ENCODE measurements around the gene C9. TPM values are rescaled to one million over a fixed set of nuclear protein-coding genes. Genes with fewer than 3 reads are reported as not detected.
A peak's percentile ranks its signal among the peaks of the same experiment; 100 is the strongest.

C9 gene
- polyA plus RNA-seq, 1 experiment = not detected

DNA sequence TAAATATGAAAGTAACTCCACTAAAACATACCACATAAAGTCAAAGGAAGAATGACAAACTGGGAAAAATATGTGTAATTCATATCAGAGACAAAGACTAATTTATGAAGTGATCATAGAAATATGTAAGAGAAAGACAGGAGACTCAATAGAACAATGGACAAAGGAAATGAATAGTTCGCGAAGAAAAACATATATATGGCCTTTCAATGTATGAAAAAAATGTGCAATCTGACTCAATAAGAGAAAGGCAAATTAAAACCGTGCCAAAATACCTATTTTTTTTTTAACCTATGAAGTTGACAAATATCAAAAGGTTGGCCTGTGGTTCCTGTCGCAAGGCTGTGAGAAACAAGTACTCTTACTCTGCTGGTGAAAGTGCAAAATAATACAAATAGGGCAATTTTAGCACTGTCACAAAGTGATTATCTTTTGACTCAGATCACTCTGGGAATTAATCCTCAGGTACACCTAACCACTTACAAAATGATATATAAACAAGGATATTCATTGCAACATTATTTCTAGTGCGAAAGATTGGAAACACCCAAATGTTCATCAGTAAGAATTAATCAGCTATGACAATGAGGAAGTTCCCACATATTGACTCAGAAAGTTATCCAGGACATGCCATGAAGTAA, 3.7 kb downstream of the C9 start:
- no peak for DNase-seq (ENCODE audit: low read depth)
- Histone ChIP-seq H3K36me3 (ENCODE audit: control insufficient read depth, insufficient read depth, low read length) (no peaks in the 10 kb centered on the region), H3K27me3 (ENCODE audit: control insufficient read depth, insufficient read depth, low read length) (no peaks in the 10 kb centered on the region), H3K4me3 (ENCODE audit: low read depth, low read length) (no peak overlapping the region)
- ChIA-PET POLR2A (interaction anchor here (0.6 kb wide), 1 partner anchor 58 kb away, joined by 3 read pairs; no protein-coding TSS in a partner anchor), CTCF (no interaction called here)
- TF ChIP-seq, protein P1, sequence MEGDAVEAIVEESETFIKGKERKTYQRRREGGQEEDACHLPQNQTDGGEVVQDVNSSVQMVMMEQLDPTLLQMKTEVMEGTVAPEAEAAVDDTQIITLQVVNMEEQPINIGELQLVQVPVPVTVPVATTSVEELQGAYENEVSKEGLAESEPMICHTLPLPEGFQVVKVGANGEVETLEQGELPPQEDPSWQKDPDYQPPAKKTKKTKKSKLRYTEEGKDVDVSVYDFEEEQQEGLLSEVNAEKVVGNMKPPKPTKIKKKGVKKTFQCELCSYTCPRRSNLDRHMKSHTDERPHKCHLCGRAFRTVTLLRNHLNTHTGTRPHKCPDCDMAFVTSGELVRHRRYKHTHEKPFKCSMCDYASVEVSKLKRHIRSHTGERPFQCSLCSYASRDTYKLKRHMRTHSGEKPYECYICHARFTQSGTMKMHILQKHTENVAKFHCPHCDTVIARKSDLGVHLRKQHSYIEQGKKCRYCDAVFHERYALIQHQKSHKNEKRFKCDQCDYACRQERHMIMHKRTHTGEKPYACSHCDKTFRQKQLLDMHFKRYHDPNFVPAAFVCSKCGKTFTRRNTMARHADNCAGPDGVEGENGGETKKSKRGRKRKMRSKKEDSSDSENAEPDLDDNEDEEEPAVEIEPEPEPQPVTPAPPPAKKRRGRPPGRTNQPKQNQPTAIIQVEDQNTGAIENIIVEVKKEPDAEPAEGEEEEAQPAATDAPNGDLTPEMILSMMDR (IDR thresholded peaks at IDR 0.05; ENCODE audit: insufficient read depth, low read depth, low read length) = no peak

DNA sequence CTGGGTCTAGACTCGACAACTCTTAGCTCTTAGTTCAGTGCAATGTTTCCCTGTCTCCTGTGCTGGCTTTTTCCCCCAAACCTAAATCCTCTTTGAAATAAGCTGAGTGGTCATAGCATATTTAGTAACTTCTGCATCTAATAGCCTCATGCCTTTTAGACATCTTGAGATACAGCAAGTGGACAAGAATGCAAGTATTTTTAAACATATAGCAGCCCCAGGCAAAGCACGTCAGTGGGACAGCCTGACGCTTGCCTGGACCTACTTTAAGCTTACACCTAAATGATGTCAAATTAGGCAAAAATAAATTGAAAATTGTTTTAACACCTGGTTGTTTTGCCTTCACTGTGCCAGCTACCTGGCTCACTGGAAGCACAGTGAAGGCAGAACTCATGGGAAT, 8.0 kb downstream of the C9 start:
- POLR2A ChIA-PET = no interaction called here
- no peaks in the 10 kb centered on the region for H3K36me3 ChIP-seq (ENCODE audit: control insufficient read depth, insufficient read depth, low read length)
- TF ChIP-seq, protein P1 (IDR thresholded peaks at IDR 0.05; ENCODE audit: insufficient read depth, low read depth, low read length) = no peak
- CTCF ChIA-PET = interaction anchor here (0.8 kb wide), 1 partner anchor 13 kb away, joined by 3 read pairs; no protein-coding TSS in a partner anchor
- no peak overlapping the region for H3K4me3 ChIP-seq (ENCODE audit: low read depth, low read length)
- H3K27me3 ChIP-seq (ENCODE audit: control insufficient read depth, insufficient read depth, low read length) = peaks cover 3% of the 10 kb centered on the region; the same call in 1 of the 2 replicates
- no peak for DNase-seq (ENCODE audit: low read depth)

DNA sequence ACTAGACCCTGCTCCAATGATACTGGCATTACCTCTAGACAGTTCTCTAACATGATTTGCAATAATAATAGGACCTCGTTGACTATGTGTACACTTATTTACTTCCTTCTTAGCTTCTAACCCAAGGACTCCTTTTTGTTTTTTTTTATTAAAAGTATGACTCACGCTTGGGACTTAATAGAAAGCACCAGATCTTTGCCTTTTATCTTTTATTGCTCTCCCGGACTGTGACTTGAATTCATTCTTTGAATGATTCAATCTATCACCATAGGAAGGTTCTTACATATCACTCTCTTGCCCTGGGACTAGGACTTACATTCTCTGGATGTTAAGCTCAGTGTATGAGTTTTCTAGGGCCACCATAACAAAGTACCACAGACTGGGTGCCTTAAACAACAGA, 9.0 kb downstream of the C9 start:
- no peak overlapping the region for H3K4me3 ChIP-seq (ENCODE audit: low read depth, low read length)
- ChIA-PET CTCF (interaction anchor here (0.8 kb wide), 1 partner anchor 21 kb away, joined by 3 read pairs; no protein-coding TSS in a partner anchor), POLR2A (no interaction called here)
- no peaks in the 10 kb centered on the region for H3K36me3 ChIP-seq (ENCODE audit: control insufficient read depth, insufficient read depth, low read length)
- TF ChIP-seq, protein P1 (IDR thresholded peaks at IDR 0.05; ENCODE audit: insufficient read depth, low read depth, low read length) = no peak
- DNase-seq (ENCODE audit: low read depth) = peak; percentile 7
- H3K27me3 ChIP-seq (ENCODE audit: control insufficient read depth, insufficient read depth, low read length) = peaks cover 3% of the 10 kb centered on the region

DNA sequence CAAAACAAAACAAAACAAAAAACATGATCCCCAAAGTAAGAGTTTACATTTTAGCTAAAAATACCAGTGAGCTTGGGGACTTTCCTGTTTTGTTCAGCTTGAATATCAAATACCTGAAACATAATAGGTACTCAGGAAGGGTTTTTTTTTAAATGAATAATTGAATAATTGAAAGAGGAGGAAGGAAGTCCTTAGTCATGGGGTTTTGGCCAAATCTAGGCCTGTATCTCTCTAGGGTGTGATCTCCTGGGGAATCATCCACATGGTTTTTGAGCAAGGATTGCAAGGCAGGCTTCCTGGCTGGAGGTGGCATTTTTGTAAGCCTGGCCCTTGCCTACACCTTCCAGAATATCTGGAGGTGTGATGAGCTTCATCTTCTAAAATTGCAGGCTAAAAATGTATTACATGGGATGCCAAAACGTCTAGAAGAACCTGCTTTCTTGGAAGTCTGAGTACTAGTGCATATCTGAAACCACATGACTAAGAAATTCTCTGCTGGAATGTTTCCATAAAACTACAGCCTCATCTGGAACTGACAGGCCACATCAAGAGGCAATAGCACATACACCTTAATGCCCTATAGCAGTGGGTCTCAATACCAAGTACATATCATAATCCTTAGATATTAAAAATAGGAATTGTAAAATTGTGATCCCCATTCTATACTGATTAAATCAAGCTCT, 10.4 kb downstream of the C9 start:
- no peak for DNase-seq (ENCODE audit: low read depth)
- no peak overlapping the region for H3K4me3 ChIP-seq (ENCODE audit: low read depth, low read length)
- TF ChIP-seq, protein P1 (IDR thresholded peaks at IDR 0.05; ENCODE audit: insufficient read depth, low read depth, low read length) = no peak
- ChIA-PET POLR2A (no interaction called here), CTCF (interaction anchor here (0.9 kb wide), 1 partner anchor 136 kb away, joined by 3 read pairs; no protein-coding TSS in a partner anchor)
- H3K36me3 ChIP-seq (ENCODE audit: control insufficient read depth, insufficient read depth, low read length) = no peaks in the 10 kb centered on the region
- H3K27me3 ChIP-seq (ENCODE audit: control insufficient read depth, insufficient read depth, low read length) = peaks cover 3% of the 10 kb centered on the region

DNA sequence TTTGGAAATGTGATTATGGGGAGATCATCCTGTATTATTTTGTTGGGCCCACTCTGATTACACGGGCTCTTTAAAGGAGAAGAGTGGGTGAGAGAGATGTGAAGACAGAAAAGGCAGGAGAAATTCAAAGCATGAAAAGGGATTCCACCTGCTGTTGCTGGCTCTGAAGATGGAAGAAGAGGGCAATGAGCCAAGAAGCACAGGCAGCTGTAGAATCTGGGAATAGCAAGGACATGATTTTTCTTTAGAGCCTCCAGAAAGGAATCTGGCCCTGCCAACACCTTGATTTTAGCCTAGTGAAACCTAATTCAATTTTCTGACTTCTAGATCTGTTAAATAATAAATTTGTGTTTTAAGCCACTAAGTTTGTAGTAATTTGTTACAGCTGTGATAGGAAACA, 11.3 kb downstream of the C9 start:
- peaks cover 3% of the 10 kb centered on the region for H3K27me3 ChIP-seq (ENCODE audit: control insufficient read depth, insufficient read depth, low read length)
- POLR2A ChIA-PET = no interaction called here
- H3K36me3 ChIP-seq (ENCODE audit: control insufficient read depth, insufficient read depth, low read length) = no peaks in the 10 kb centered on the region
- CTCF ChIA-PET = no interaction called here
- H3K4me3 ChIP-seq (ENCODE audit: low read depth, low read length) = no peak overlapping the region
- TF ChIP-seq, protein P1 (IDR thresholded peaks at IDR 0.05; ENCODE audit: insufficient read depth, low read depth, low read length) = no peak
- no peak for DNase-seq (ENCODE audit: low read depth)
